WTC11 (cell line): ENCODE data around the gene MSANTD4. TPM values are rescaled to one million over a fixed set of nuclear protein-coding genes. Genes with fewer than 3 reads are reported as not detected.

ENCODE experiments used
- ATAC-seq: fragments of 200-7000 bp; cut with Tn5 transposase; 2 replicates; pipeline ENCODE4 v1.10.0; 2021; ENCODE audit warnings: mild to moderate bottlenecking, moderate library complexity
- CTCF ChIA-PET: fragments of 300-600 bp; sonication (Branson Sonifier 250); formaldehyde crosslinking; loops from one replicate; lab custom pipeline; 2021; ENCODE audit warnings: antibody characterized with exemption; lab: Charles Lee
- POLR2A ChIA-PET: fragments of 350-600 bp; sonication (Branson Sonifier 250); formaldehyde crosslinking; loops from one replicate; lab custom pipeline; 2021; ENCODE audit warnings: antibody characterized with exemption; lab: Charles Lee
- DNase-seq: peaks from one replicate; pipeline ENCODE4 v3.0.0; 2021; ENCODE audit warnings: low spot score
- H3K27ac Mint-ChIP-seq: 2 replicates; pipeline ENCODE4 v1.8.0; 2021; ENCODE audit warnings: mixed read lengths
- H3K27me3 Mint-ChIP-seq: 2 replicates; pipeline ENCODE4 v1.8.0; 2021; ENCODE audit warnings: low read depth, mild to moderate bottlenecking, moderate library complexity, mixed read lengths
- H3K36me3 Mint-ChIP-seq: 2 replicates; pipeline ENCODE4 v1.8.0; 2021; ENCODE audit warnings: mixed read lengths
- H3K4me1 Mint-ChIP-seq: 2 replicates; pipeline ENCODE4 v1.8.0; 2022; ENCODE audit warnings: mixed read lengths
- H3K4me3 Mint-ChIP-seq: 2 replicates; pipeline ENCODE4 v1.8.0; 2021; ENCODE audit warnings: mild to moderate bottlenecking, moderate library complexity, mixed read lengths
- H3K9me3 Mint-ChIP-seq: 2 replicates; pipeline ENCODE4 v1.8.0; 2021; ENCODE audit warnings: mixed read lengths
- ATF1 ChIP-seq: sonication (generic); formaldehyde crosslinking; IDR thresholded peaks from 2 replicates; pipeline ENCODE4 v1.8.1; 2023; ENCODE audit warnings: mild to moderate bottlenecking, moderate library complexity, missing genetic modification reagents
- CDX4 ChIP-seq: fragments of 250-450 bp; sonication (Bioruptor Pico); IDR thresholded peaks from 2 replicates; pipeline ENCODE4 v1.9.0; 2021; ENCODE audit warnings: moderate library complexity, mild to moderate bottlenecking, inconsistent platforms, borderline replicate concordance
- E2F4 ChIP-seq: sonication (generic); formaldehyde crosslinking; IDR thresholded peaks from 2 replicates; pipeline ENCODE4 v1.8.1; 2022; ENCODE audit warnings: low read depth, mild to moderate bottlenecking, moderate library complexity, missing genetic modification reagents, borderline replicate concordance
- FOXP1 ChIP-seq: sonication (generic); formaldehyde crosslinking; IDR thresholded peaks from 2 replicates; pipeline ENCODE4 v1.8.0; 2022; ENCODE audit warnings: missing genetic modification reagents, mild to moderate bottlenecking, moderate library complexity, borderline replicate concordance
- GABPB1 ChIP-seq: sonication (generic); formaldehyde crosslinking; IDR thresholded peaks from 2 replicates; pipeline ENCODE4 v1.8.1; 2023; ENCODE audit warnings: mild to moderate bottlenecking, missing genetic modification reagents
- IRF2 ChIP-seq: sonication (generic); formaldehyde crosslinking; IDR thresholded peaks from 2 replicates; pipeline ENCODE4 v1.8.0; 2022; ENCODE audit warnings: low read depth, missing genetic modification reagents, borderline replicate concordance
- MYBL2 ChIP-seq: sonication (generic); formaldehyde crosslinking; IDR thresholded peaks from 2 replicates; pipeline ENCODE4 v1.8.1; 2023; ENCODE audit warnings: mild to moderate bottlenecking, moderate library complexity, missing genetic modification reagents
- NFATC4 ChIP-seq: fragments of 250-450 bp; sonication (Bioruptor Pico); IDR thresholded peaks from 2 replicates; pipeline ENCODE4 v1.9.0; 2021; ENCODE audit warnings: mild to moderate bottlenecking
- NR2C2 ChIP-seq: sonication (generic); formaldehyde crosslinking; IDR thresholded peaks from 2 replicates; pipeline ENCODE4 v1.8.0; 2022; ENCODE audit warnings: mild to moderate bottlenecking, missing genetic modification reagents
- OVOL2 ChIP-seq: fragments of 250-450 bp; sonication (Bioruptor Pico); IDR thresholded peaks from 2 replicates; pipeline ENCODE4 v1.9.0; 2021; ENCODE audit warnings: mild to moderate bottlenecking, borderline replicate concordance
- PREB ChIP-seq: sonication (generic); formaldehyde crosslinking; IDR thresholded peaks from 2 replicates; pipeline ENCODE4 v1.8.1; 2022; ENCODE audit warnings: mild to moderate bottlenecking, missing genetic modification reagents, moderate library complexity, borderline replicate concordance
- PRRX2 ChIP-seq: fragments of 250-450 bp; sonication (Bioruptor Pico); IDR thresholded peaks from 2 replicates; pipeline ENCODE4 v1.8.0; 2021; ENCODE audit warnings: mild to moderate bottlenecking
- RORB ChIP-seq: fragments of 250-450 bp; sonication (Bioruptor Pico); IDR thresholded peaks from 2 replicates; pipeline ENCODE4 v1.9.0; 2021; ENCODE audit warnings: mild to moderate bottlenecking
- TEAD1 ChIP-seq: sonication (generic); formaldehyde crosslinking; IDR thresholded peaks from 2 replicates; pipeline ENCODE4 v1.8.0; 2022; ENCODE audit warnings: mild to moderate bottlenecking, missing genetic modification reagents
- ZNF138 ChIP-seq: sonication (generic); formaldehyde crosslinking; conservative IDR thresholded peaks from 2 replicates; pipeline ENCODE4 v1.8.1; 2022; ENCODE audit warnings: mild to moderate bottlenecking, moderate library complexity, missing genetic modification reagents
- ZNF219 ChIP-seq: sonication (generic); formaldehyde crosslinking; IDR thresholded peaks from 2 replicates; pipeline ENCODE4 v1.8.0; 2023; ENCODE audit warnings: missing genetic modification reagents, mild to moderate bottlenecking, borderline replicate concordance
- ZNF263 ChIP-seq: sonication (generic); formaldehyde crosslinking; IDR thresholded peaks from 2 replicates; pipeline ENCODE4 v1.8.1; 2022; ENCODE audit warnings: low read depth, mild to moderate bottlenecking, moderate library complexity, missing genetic modification reagents
- ZNF416 ChIP-seq: fragments of 250-450 bp; sonication (Bioruptor Pico); IDR thresholded peaks from 2 replicates; pipeline ENCODE4 v1.9.0; 2021; ENCODE audit warnings: mild to moderate bottlenecking, inconsistent platforms
- ZSCAN18 ChIP-seq: fragments of 250-450 bp; sonication (Bioruptor Pico); IDR thresholded peaks from 2 replicates; pipeline ENCODE4 v2.1.2; 2022; ENCODE audit warnings: mild to moderate bottlenecking, moderate library complexity
- total RNA-seq: library from RNA; stranded (reverse); gene quantifications from 3 replicates; pipeline ENCODE4 v1.2.3, GENCODE V29; 2021
- TF ChIP-seq, protein P1 (sequence below): sonication (generic); formaldehyde crosslinking; IDR thresholded peaks from 2 replicates; pipeline ENCODE4 v1.8.0; 2023; ENCODE audit warnings: mild to moderate bottlenecking, missing genetic modification reagents

MSANTD4 gene
- total RNA-seq, 1 experiment from 2014 or later = 22.0 TPM

- ATAC-seq (no peak), DNase-seq (no peak)
- ChIA-PET CTCF (no interaction called here), POLR2A (no interaction called here)
- Mint-ChIP-seq H3K27me3 (no peaks in the 10 kb centered on the region), H3K4me3 (no peak overlapping the region), H3K4me1 (peaks cover 15% of the 10 kb centered on the region), H3K27ac (no peak overlapping the region), H3K9me3 (no peaks in the 10 kb centered on the region), H3K36me3 (no peaks in the 10 kb centered on the region)
- no peak for TF ChIP-seq IRF2
- no peak for TF ChIP-seq CDX4 (CRISPR knock-in tag)
- TF ChIP-seq NFATC4 (CRISPR knock-in tag) = no peak
- TF ChIP-seq OVOL2 (CRISPR knock-in tag) = no peak
- no peak for TF ChIP-seq PRRX2 (CRISPR knock-in tag)
- no peak for TF ChIP-seq ZNF263 (CRISPR knock-in tag)
- TF ChIP-seq TEAD1 (CRISPR knock-in tag) = no peak
- no peak for TF ChIP-seq MYBL2 (CRISPR knock-in tag)
- TF ChIP-seq NR2C2 = no peak
Observed at GRCh38 chr11:105969756-105970155, 52.3 kb downstream of the MSANTD4 start.

DNA sequence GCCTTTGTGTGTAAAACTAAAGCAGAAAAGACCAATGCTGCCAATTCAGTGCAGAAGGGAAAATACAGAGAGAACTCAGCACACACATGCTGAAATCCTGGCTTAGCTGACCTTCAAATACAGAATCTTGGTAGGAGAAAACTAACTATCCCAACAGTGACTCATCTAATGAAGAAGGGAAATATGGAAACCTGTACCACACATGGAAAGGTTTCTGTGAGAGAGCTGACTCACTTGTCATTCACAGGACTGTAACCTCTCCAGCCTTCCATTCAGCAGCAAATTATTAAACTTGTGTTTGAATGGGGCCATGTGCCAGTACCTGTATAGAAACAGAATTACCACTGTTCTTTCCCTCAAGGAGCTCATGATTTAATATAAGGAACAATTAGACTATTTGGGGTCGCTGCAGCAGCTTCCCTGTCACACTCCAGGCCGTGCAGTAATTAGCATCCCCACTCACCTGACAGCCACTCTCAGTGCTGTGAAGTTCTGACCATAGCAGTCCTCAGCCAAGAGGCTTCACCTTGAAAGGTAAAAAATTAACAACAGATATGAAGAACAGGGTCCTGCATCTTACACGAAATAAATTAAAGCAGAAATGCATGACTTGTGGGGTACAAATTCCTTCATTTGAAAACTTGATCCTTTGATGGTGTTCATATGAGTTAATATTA is 53.9 kb downstream of the MSANTD4 start:
- H3K27ac Mint-ChIP-seq = 0 out of 2 replicates have a peak overlapping the region, but pooled peaks have one; percentile 44
- no peaks in the 10 kb centered on the region for H3K27me3 Mint-ChIP-seq
- no peak for ATAC-seq
- H3K36me3 Mint-ChIP-seq = no peaks in the 10 kb centered on the region
- H3K4me3 Mint-ChIP-seq = no peak overlapping the region
- TF ChIP-seq, protein P1, sequence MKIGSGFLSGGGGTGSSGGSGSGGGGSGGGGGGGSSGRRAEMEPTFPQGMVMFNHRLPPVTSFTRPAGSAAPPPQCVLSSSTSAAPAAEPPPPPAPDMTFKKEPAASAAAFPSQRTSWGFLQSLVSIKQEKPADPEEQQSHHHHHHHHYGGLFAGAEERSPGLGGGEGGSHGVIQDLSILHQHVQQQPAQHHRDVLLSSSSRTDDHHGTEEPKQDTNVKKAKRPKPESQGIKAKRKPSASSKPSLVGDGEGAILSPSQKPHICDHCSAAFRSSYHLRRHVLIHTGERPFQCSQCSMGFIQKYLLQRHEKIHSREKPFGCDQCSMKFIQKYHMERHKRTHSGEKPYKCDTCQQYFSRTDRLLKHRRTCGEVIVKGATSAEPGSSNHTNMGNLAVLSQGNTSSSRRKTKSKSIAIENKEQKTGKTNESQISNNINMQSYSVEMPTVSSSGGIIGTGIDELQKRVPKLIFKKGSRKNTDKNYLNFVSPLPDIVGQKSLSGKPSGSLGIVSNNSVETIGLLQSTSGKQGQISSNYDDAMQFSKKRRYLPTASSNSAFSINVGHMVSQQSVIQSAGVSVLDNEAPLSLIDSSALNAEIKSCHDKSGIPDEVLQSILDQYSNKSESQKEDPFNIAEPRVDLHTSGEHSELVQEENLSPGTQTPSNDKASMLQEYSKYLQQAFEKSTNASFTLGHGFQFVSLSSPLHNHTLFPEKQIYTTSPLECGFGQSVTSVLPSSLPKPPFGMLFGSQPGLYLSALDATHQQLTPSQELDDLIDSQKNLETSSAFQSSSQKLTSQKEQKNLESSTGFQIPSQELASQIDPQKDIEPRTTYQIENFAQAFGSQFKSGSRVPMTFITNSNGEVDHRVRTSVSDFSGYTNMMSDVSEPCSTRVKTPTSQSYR (CRISPR knock-in tag) = no peak
- TF ChIP-seq ATF1 (CRISPR knock-in tag) (no peak), CDX4 (CRISPR knock-in tag) (no peak), GABPB1 (CRISPR knock-in tag) (no peak), E2F4 (CRISPR knock-in tag) (no peak)
- TF ChIP-seq, all 79 proteins: peak for 0
- no peak for DNase-seq
- ChIA-PET CTCF (no interaction called here), POLR2A (no interaction called here)
- Mint-ChIP-seq H3K9me3 (no peaks in the 10 kb centered on the region), H3K4me1 (peaks cover 15% of the 10 kb centered on the region)

- Mint-ChIP-seq H3K36me3 (peaks cover 41% of the 10 kb centered on the region), H3K9me3 (peaks cover 32% of the 10 kb centered on the region), H3K27ac (peak overlapping the region; percentile 37; the same call in 1 of the 2 replicates), H3K4me1 (peaks cover 27% of the 10 kb centered on the region), H3K27me3 (no peaks in the 10 kb centered on the region; the same call in 1 of the 2 replicates), H3K4me3 (peak overlapping the region; percentile 10; the same call in 1 of the 2 replicates)
- POLR2A ChIA-PET = interaction anchor here (1.0 to 1.4 kb wide), 3 partner anchors 21 to 117 kb away, joined by 3 to 12 read pairs (median 3); partner anchors contain the start of genes AASDHPPT and KBTBD3
- DNase-seq (peak; percentile 86), ATAC-seq (peak; percentile 93)
- CTCF ChIA-PET = interaction anchor here (1.4 kb wide), 1 partner anchor 98 kb away, joined by 4 read pairs; no protein-coding TSS in a partner anchor
- TF ChIP-seq ZSCAN18 (CRISPR knock-in tag) (0 out of 2 replicates have a peak, but pooled peaks have one; percentile 2), ZNF219 (CRISPR knock-in tag) (no peak), PREB (CRISPR knock-in tag) (no peak), FOXP1 (peak; percentile 56; the same call in 1 of the 2 replicates), ZNF416 (CRISPR knock-in tag) (no peak), PRRX2 (CRISPR knock-in tag) (no peak), ZNF138 (CRISPR knock-in tag) (no peak), RORB (CRISPR knock-in tag) (no peak)
Observed at GRCh38 chr11:105960252-105961245, 61.5 kb downstream of the MSANTD4 start.
